Measurements from ENCODE around the gene SLC26A6. TPM values are rescaled to one million over a fixed set of nuclear protein-coding genes. Genes with fewer than 3 reads are reported as not detected.

Gene SLC26A6, protein sequence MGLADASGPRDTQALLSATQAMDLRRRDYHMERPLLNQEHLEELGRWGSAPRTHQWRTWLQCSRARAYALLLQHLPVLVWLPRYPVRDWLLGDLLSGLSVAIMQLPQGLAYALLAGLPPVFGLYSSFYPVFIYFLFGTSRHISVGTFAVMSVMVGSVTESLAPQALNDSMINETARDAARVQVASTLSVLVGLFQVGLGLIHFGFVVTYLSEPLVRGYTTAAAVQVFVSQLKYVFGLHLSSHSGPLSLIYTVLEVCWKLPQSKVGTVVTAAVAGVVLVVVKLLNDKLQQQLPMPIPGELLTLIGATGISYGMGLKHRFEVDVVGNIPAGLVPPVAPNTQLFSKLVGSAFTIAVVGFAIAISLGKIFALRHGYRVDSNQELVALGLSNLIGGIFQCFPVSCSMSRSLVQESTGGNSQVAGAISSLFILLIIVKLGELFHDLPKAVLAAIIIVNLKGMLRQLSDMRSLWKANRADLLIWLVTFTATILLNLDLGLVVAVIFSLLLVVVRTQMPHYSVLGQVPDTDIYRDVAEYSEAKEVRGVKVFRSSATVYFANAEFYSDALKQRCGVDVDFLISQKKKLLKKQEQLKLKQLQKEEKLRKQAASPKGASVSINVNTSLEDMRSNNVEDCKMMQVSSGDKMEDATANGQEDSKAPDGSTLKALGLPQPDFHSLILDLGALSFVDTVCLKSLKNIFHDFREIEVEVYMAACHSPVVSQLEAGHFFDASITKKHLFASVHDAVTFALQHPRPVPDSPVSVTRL
- total RNA-seq = 10 to 100 TPM; 25.8 to 37.6 (median 32.3) TPM
- total RNA-seq (2013) = 13.6 TPM

DNA sequence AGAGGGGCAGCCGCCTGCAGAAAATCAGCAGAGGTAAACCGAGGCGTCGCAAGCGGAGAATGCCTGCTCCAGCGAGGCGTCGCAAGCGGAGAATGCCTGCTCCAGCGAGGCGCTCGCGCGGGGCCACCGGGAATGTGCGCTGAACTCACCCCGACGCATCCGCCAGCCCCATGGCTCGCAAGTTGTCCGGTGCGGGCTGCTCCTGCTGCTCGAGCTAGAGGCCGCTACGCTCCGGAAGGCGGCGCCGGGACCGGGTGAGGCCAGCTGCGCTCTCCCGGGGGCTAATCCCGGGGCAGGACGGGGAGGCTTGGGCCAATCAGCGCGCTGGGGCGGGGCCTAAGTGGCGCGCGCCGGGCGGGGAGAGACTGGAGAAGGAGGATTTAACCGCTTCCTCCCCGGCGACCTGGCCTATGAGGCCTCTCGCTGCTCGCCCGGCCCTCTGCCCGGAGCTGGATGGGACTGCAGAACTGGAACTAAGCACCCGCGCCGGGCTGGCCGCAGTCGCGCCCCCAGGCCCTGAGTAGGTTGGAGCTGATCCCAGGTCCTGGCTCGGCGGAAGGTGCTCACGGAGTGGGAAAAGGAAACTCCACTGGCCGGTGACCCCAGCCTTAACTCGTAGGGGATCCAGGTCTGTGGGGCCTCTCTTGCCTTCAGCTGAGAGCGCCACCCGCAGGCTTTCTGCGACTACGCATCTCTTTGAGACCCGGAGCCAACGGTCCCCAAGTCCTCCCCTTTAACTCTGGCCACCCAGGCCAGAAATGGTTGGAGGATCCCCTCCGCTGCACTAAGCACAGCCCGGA, at the start of gene SLC26A6:
Gene SLC26A6 (minus strand): TSS at position 240 of the 800 bp plus-strand sequence. CDS start 68 bp downstream, at position 172.
- H3K9me3 ChIP-seq (ENCODE audit: control insufficient read depth, insufficient read depth, low read length) = no peaks in the 10 kb centered on the region
- Mint-ChIP-seq H3K36me3 (no peaks in the 10 kb centered on the region), H3K27ac (peak within 1 kb of the TSS; percentile 62 to 81), H3K4me3 (peak within 1 kb of the TSS; percentile 93), H3K27me3 (ENCODE audit: low read depth in 2 of 2) (no peaks in the 10 kb centered on the region), H3K4me1 (peaks cover 0 to 31% of the 10 kb centered on the region in 2 donors), H3K9me3 (no peaks in the 10 kb centered on the region)
- ATAC-seq (peak; percentile 95 to 96 (median 96)), DNase-seq (peak; percentile 86 to 94)
- TF ChIP-seq CTCF (IDR thresholded peaks at IDR 0.05) = peak; percentile 42
- no peaks in the 10 kb centered on the region for H3K27me3 ChIP-seq (ENCODE audit: control insufficient read depth, insufficient read depth, low read length)
- peak within 1 kb of the TSS; percentile 49 for H3K27ac ChIP-seq (ENCODE audit: low read length)
- WGBS (ENCODE audit: insufficient coverage) = under 1% methylated on average over 68 of the region's 68 CpGs
- peak within 1 kb of the TSS; percentile 83 for H3K4me3 ChIP-seq (ENCODE audit: low read length)
- intact Hi-C loops (cut with micrococcal nuclease) = loop anchor here (1.0 kb wide), 1 partner anchor 20 kb away; no protein-coding TSS in a partner anchor
- peaks cover 23% of the 10 kb centered on the region for H3K4me1 ChIP-seq (ENCODE audit: control insufficient read depth, insufficient read depth, low read length)
- no peaks in the 10 kb centered on the region for H3K36me3 ChIP-seq (ENCODE audit: control insufficient read depth, insufficient read depth, low read length)

DNA sequence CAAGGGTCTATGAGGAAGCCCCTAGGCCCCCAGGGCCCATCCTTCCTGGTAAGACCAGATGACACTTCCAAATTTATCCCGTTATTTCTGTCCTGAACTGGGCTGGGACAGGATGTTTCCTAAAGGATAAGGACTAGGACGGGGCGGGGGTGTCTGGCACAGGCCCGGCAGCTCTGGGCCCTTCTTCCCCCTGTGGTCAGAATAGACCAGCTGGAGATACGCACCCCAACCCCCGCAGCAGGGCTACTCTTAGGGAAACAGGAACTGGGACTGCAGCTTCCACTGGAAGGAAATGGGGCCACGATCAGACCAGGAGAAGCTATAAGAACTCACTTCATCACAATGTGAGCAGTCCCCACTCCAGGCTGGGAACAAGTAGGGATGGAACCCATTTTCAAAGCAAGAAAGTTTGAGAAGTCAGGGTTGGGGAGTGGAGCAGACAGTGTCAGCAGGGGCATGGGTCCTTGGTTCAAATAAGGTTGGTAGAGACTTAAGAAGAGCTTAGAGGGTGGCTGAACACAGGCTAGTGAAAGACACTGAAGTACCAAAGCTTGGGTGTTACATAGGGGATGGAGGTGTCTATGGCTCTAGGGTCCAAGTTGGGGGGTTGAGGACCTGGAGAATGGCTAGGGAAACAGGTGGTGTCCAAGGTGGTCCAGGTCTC, 49.4 kb upstream of the SLC26A6 start:
- H3K27ac Mint-ChIP-seq = peak overlapping the region; percentile 71 to 93
- Histone ChIP-seq H3K36me3 (ENCODE audit: control insufficient read depth, insufficient read depth, low read length) (peaks cover 34% of the 10 kb centered on the region), H3K4me3 (ENCODE audit: low read length) (no peak overlapping the region), H3K27ac (ENCODE audit: low read length) (no peak overlapping the region), H3K9me3 (ENCODE audit: control insufficient read depth, insufficient read depth, low read length) (no peaks in the 10 kb centered on the region), H3K27me3 (ENCODE audit: control insufficient read depth, insufficient read depth, low read length) (no peaks in the 10 kb centered on the region), H3K4me1 (ENCODE audit: control insufficient read depth, insufficient read depth, low read length) (peaks cover 27% of the 10 kb centered on the region)
- no peaks in the 10 kb centered on the region for H3K9me3 Mint-ChIP-seq
- no peaks in the 10 kb centered on the region for H3K27me3 Mint-ChIP-seq (ENCODE audit: low read depth in 2 of 2)
- DNase-seq = no peak
- peak overlapping the region; percentile 91 for H3K4me3 Mint-ChIP-seq
- TF ChIP-seq CTCF (IDR thresholded peaks at IDR 0.05) = no peak
- ATAC-seq = no peak
- 75% methylated on average over 7 of the region's 7 CpGs for WGBS (ENCODE audit: insufficient coverage)
- H3K4me1 Mint-ChIP-seq = peaks cover 26 to 38% of the 10 kb centered on the region in 2 donors
- intact Hi-C loops (cut with micrococcal nuclease) = loop anchor here (2.0 to 5.0 kb wide), 2 partner anchors 32 to 408 kb away; partner anchors contain the start of genes IP6K2 and QRICH1
- H3K36me3 Mint-ChIP-seq = no peaks in the 10 kb centered on the region

DNA sequence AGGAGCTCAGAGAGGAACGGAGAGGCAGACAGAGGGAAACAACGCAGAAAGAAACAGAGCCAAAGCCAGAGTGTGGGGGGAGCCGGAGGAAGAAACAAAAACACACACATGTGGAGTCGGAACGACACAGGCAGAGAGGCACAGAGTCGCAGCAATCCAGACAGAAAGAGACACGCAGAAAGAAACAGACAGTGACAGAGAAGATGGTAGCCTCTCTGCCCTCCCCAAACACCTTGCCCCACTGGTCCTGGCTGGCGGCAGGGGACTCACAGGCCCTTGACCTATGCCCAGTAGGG, 48.7 kb upstream of the SLC26A6 start:
- peaks cover 33% of the 10 kb centered on the region for H3K4me1 ChIP-seq (ENCODE audit: control insufficient read depth, insufficient read depth, low read length)
- peaks cover 26 to 38% of the 10 kb centered on the region in 2 donors for H3K4me1 Mint-ChIP-seq
- H3K36me3 ChIP-seq (ENCODE audit: control insufficient read depth, insufficient read depth, low read length) = peaks cover 29% of the 10 kb centered on the region
- no peak overlapping the region for H3K4me3 Mint-ChIP-seq
- intact Hi-C loops (cut with micrococcal nuclease) = loop anchor here (2.0 kb wide), 1 partner anchor 33 kb away; the partner anchor contains the start of gene IP6K2
- peak overlapping the region in 1 of 2 donors; percentile 61 for H3K27ac Mint-ChIP-seq
- no peak for ATAC-seq
- H3K27me3 Mint-ChIP-seq (ENCODE audit: low read depth in 2 of 2) = no peaks in the 10 kb centered on the region
- H3K4me3 ChIP-seq (ENCODE audit: low read length) = no peak overlapping the region
- 97% methylated on average over 8 of the region's 8 CpGs for WGBS (ENCODE audit: insufficient coverage)
- H3K27ac ChIP-seq (ENCODE audit: low read length) = no peak overlapping the region
- no peaks in the 10 kb centered on the region for H3K9me3 Mint-ChIP-seq
- H3K27me3 ChIP-seq (ENCODE audit: control insufficient read depth, insufficient read depth, low read length) = no peaks in the 10 kb centered on the region
- no peak for DNase-seq
- TF ChIP-seq CTCF (IDR thresholded peaks at IDR 0.05) = no peak
- H3K9me3 ChIP-seq (ENCODE audit: control insufficient read depth, insufficient read depth, low read length) = no peaks in the 10 kb centered on the region
- no peaks in the 10 kb centered on the region for H3K36me3 Mint-ChIP-seq
